HG03571 (cell line): ENCODE data around the gene GRB10.

ENCODE experiments used
- ATAC-seq: cut with Tn5 transposase; IDR thresholded peaks from one replicate; pipeline ENCODE4 v1.9.1; 2021; ENCODE audit not compliant: unreplicated experiment

GRB10 gene

DNA sequence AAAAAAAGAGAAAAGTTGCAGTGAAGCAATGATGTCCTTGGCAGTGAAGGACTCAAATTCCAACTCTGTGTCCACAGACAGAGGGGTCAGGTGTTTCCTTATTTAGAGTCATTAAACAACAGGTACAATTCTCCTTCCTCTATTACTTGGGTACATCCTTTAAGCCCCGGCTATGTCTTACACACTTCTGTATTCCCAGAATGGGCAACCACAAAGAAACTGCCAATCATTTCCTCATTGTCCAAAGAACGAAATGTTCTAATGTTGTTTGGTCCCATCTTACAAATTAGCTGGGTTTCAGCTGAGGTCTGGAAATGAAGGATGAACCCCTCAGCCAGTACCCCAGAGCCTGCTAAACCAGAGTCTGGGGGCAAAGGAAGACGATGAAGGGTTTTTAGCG lies 59.5 kb downstream of the GRB10 start:
- ATAC-seq, result no peak

DNA sequence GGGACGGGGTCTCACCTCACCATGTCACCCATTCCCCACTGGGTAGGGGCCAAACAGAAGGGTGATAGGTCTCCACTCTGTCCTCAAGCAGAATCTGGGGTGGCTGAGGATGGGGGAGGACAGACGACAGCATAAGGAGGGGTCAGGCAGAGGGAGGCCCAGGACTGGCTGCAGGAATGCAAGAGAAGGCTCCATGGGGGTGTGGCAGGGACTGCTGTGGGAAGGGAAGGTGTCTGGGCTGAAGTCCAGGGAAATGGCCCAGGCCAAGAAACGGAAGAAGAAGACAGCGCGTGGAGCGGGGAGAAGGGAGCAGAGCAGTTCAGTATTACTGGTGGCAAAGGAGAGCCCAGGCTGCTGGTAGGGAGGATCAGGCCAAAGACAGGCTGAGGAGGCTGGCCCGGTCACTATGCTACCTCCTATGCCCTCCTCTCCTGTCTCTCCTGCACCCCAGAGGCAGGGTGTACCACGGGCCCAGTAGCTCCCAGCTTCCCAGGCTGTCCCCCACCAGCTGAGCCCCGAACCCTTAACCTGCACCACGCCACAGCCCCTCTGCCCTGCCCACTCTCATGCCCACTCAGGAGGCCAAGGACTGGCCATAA lies 60.9 kb downstream of the GRB10 start:
- no peak for ATAC-seq

DNA sequence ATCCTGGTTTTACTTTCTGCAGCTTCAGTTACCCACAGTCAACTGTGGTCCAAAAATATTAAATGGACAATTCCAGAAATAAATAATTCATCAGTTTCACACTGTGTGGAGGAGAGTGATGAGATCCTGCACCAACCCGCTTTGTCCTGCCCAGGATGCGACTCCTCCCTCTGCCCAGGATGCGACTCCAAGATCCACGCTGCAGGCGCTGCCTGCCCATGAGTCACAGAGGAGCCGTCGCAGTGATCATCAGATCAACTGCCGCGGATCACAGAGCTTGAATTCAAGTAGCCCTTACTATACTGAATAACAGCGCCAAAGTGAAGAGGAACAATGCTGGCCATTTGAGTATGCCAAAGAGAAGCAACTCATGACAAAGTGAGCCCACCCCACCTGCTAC lies 61.5 kb downstream of the GRB10 start:
- ATAC-seq, result no peak

DNA sequence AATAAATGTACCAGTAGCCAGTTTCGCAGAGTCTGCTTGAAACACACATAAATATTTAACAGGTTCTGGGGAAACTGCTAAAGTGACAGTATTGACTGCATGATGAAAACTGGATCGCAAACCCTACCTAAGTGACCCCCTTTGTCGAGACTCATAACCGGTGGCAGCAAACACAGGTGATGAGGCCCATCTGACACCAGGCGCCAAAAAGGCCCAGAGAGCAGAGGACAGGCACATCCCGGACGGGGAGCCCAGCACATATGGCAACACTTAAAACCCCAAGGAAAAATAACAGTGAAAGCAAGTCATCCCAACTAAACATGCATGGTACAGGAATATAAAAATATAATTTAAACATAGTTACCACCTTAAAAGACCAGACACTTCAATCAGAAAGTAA lies 62.4 kb downstream of the GRB10 start:
- no peak for ATAC-seq

DNA sequence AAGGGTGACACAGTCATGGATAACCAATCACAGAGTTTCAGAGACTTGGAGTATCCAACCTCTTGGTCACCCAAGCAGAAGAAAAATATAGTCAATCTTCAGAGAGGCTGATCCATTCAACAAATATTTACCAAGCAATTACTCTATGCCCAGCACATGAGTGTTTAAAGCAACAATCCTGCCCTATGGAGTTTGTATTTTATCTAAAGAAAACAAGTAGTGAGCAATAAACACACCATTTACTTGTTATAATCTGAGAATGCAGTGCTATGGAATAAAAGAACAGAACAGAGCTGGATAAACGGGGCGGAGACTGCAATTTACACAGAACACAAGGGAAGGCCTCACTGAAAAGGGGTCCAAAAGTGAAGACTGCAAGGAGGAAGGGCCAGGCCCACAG lies 63.8 kb downstream of the GRB10 start:
- no peak for ATAC-seq

DNA sequence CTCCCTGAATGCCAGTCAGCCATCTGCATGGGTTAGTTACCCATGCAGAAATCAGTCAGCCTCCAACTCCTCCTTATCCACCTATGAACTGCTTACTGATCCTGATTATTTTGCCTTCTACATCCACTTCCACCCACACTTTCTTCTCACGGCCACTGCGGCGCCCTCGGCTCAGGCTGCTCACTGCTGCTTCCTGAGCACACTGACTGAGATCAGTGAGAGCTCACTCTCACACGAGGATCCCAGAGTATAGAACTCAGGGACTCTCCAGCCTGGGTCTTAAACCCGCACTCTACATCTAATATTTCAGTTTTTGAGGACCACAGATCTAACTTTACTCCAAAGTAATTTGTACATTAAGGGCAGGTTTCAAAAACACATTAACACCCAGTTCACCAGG lies 64.4 kb downstream of the GRB10 start:
- no peak for ATAC-seq

DNA sequence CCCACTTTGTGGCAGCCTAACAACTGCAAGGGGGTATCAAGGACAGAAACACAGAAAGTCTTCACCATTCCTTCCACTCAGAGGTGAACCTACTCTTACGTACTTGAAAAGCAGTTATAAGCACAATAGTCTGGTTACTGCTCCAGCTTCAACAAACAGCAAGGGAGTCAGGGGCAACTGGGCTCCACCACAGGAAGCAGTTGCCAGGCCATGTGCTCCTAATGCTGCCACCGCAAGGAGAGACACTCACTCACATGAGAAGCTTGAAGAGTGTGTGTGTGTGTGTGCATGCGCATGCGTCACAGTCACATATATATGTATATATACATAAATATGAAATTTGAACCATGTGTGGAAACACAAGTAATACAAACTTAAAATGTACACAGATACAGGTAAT lies 65.5 kb downstream of the GRB10 start:
- ATAC-seq, result no peak

DNA sequence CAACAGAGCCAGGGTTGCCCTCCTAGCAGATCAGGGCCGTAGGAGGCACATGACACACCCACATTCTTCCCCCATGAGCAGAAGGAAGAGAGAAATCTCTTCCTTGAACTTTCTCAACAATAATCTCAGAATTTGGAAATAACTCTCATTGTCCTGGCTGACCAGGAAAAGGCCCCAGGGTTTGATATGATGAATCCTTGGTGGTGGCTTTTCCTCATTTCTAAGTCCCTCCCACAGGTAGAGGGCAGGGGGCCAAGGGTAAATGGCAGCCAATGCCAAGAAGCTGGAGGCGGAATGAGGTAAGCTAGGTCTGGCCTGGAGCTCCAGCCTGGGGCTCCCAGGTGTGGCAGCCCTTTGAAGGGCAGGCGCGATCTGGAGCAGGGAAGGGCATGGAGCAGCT lies 67.8 kb downstream of the GRB10 start:
- no peak for ATAC-seq

DNA sequence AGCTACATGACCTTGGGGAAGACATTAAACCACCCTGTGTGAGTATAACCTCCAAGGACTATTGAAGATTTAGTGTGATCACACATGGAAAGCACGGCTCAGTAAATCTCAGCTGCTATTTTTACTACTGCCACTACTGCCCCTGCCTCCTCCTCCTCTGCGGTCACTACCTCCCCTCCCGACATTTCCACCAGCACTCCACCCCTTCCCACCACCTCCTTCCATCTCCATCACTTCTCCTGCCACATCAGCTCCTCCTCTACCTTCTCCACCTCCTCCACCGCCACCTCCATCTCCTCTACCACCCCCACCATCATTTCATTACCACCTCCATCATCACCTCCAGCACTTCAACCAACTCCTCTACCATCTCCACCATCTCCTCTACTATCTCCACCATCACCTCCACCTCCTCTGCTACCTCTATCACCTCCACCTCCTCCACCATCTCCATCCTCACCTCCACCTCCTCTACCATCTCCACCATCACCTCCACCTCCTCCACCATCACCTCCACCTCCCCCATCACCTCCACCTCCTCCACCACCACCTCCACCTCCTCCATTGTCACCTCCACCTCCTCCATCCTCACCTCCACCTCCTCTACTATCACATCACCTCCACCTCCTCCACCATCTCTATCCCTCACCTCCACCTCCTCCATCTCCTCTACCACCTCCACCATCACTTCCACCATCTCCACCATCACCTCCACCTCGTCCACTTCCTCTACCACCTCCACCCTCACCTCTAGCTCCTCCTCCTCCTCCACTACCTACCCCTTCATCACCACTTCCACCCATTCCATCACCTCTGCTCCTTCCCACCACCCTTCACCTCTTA lies 69.4 kb downstream of the GRB10 start:
- no peak for ATAC-seq

DNA sequence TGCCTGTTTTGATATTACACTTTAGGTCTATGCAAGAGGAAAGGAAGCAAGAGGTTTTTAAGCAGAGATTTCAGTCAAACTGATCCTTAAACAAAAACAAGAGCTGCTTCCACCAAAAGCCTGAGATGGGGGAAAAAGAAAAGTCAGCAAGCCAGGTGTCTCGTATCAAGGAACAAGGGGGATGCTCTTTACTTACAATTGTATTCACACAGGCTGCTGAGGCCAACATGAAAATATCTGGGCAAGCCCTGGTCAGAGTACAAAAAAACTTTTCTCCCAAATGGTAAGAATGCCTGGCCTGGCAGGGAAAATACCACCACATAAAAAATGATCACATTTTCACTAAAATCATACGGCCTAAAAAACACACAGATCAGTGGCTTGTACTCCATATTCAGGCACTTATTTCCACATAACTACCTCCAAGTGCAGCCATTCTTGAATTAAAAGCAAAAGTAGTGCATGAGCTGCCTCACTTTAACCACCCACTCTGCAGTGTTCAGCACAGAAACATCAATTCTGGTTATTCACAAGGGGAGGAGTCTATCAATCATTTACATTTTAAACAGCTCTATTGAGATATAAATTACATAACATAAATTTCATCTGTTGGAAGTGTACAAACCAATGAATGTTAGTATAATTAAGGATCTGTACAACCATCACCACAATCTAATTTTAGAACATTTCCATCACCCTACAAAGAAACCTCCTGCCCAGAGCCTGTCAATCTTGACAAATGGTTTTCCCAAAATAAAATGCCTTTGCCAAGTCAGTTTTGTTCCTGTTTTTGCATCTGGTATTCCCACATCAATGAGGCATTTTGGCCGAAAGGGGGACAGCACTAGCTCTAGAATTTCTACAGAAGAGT lies 70.2 kb downstream of the GRB10 start:
- ATAC-seq, result no peak

DNA sequence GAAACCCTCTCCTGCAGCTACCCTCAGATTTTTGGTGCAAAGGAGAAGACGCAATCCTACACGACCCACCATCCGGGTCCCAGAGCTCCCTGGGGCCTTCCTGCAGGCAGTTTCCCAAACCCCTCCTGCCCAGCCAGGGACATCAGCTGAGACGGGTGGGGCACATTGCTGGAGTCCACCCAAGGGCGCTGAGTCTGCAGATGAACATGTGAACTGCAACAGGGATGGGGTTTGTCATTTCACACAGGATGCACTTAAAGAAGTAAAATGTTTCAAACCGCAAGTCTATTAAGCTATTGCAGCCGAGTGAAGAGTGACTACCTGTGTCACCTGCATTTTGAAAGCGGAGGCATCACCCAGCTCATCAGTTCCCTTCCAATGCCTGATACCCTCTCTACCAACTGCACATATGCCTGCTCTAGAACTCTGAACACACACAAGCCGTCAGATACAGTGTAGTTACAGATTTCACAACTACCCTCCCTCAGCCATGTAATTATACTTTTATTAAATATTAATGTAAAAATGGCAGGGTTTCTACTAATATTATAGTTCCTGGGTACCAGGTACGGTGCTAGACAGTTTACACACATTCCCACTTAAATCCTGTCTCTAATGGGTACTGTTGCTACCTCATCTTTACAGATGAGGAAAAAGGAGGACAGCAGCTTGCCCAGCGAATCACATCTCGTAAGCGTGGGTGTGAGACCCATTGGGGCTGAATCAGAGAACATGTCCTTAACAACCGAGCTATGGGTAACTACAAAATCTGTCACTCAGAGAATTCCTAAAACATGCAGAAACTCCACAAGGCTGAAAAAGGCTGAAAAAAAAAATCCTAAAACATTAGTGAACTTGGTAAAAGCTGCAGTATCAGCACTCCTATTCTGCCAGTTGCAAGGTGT lies 71.2 kb downstream of the GRB10 start:
- no peak for ATAC-seq

DNA sequence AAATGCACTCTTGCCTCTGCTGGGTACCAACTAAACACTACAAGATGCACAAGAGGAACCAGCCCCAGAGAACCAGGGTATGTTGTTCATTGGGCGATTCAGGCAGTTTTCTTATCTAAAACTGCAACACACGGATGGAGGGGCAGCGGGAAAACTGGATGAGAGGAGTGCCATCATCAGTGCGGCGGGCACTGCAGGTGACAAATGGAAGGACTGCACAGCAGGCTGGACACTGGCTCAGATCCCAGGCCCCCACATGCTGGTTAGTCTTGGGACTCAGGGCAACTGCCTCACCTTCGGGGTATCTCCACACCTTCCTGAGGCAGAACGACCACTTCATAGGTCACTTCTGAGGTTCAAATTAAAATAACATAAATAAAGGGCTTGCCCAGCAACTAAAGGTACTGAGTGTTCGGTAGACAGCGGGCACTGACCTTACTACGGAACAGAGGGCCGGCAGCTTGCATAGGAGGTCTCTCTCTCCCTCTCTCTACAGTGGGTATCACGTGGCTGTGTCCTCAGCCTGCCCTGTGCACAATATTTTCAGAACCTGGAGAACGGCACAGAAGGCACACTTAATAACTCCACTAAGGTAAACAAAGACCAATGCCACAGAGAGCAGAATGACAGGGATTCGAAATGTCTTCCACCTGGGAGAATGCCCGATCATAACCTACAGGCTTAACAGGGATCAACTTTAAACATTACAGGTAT lies 72.1 kb downstream of the GRB10 start:
- ATAC-seq, result no peak

DNA sequence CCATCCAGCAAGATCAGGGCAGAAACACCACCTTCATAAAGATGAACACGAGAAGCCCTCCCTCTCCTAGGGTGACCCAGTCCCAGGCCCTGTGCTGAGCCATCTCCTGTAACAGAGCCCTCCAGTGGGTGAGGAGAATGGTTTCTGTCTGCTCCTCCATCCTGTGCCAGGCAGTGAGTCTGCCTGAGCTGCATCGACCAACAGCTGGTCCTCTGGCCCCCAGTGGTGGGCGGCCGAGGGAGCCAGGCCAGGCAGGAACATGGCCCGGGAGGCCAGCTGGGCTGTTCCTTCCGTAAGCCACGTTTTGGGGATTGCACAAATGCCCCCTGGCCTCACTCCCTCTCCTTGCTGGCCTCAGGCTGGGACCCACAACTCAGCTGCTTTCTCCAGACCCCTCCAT lies 73.5 kb downstream of the GRB10 start:
- no peak for ATAC-seq

DNA sequence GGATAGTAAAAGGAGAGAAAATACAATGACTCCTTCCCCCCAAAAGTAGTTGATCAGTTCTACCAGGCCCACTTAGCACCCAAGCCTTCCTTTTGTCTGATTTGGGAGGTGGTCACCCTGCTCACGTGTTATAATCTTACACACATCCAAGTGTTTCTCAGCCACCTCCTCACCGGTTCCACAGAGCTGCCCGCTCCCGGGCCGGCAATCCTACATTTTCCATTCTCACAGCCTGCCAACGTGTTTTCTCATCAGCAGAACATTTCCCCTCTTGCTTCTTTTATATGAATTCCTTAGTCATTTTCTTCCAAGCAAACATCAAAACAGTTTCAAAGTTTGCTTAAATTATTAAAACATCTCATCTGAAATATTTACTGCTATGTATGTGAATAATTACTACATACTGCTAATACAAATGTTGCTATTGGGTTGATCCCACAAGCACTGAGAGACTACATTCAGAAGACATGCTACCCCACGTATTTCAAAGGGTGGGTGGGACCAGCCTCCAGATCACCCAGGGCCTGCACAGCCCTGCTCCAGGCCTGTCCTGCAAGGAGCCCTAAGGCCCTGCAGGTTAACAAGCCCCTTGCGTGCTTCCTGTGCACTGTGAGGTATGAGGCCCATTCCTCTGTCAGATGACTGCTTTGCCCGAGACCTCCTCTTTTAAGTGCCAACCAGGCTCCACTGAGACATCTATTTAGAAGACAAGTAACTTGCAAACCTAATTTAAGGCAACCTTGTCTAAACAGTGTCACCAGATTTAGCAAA lies 75.3 kb downstream of the GRB10 start:
- ATAC-seq, result no peak

DNA sequence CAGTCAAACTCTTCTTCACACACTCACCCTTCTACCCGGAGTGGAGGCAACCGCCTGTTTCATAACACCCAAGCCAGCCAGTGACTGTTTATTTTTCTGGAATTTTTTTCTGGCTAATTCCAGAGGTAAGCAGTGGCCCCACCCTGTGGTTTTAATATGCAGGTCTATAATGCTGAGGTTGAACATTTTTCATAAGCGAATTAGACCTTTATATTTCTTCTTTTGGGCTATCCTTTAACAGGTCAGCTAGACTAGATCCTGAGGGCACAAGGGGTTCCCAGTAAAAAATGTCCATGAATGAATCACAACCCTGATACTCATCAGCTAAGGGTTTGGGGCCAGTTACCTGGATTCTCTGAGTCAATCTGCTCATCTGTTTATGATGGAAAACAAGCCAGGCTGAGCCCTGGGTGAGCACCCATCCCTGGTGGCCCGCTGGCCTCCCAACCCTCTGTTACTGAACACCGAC lies 76.2 kb downstream of the GRB10 start:
- no peak for ATAC-seq

DNA sequence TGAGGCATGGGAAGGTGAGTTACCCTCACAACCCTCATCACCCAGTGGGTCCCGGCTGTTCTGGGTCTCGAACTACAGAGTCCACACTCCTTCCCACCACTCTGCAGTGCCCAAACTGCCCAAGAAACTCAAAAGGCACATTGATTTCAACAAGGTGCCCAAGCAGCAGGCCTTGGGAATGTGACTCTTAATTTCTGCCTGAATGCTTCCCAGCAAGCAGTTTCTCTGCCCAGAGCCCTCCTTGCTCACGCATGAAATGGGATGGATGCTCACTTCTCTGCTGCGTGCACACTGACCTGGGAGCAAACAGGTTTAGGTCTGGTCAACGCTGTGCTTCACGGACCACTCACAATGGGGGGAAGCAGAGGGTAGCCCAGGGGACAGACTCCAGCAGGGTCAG lies 77.9 kb downstream of the GRB10 start:
- no peak for ATAC-seq

DNA sequence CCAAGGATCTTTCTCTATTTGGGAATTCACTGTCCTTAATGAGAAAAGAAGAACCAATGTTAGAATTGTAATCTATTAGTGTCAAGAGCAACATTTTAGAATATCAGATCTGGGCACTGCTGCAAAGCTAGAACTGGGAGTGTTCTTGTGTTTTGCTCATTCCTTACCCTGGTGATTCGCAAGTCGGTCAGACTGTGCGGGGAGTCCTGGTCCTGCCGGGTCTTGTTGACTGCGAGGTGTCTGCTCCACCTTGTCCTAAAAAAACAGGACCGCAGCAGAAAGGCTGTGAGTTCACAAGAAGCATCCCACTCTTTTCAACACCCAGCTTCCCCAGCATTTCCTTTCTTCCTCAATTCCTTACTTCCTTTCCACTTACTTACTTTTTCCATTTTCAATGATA lies 79.0 kb downstream of the GRB10 start:
- no peak for ATAC-seq

DNA sequence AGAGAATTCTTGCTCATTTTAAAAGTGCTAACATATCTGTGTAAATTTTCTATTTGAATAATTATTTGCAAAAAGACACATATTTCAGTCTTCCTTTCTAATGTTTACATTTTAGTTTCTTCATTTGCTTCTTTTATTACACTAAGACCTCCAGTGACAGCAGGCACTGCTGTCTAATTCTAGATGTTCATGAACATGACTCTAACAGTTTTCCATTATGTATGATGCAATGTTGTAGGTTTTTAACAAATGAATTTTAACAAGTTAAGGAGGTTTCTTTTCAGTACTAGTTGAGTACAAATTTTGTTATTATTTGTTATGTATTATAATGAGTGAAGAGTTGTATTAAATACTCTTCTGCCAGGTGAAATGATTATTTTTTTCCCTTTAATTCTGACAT lies 83.6 kb downstream of the GRB10 start:
- ATAC-seq, result no peak

DNA sequence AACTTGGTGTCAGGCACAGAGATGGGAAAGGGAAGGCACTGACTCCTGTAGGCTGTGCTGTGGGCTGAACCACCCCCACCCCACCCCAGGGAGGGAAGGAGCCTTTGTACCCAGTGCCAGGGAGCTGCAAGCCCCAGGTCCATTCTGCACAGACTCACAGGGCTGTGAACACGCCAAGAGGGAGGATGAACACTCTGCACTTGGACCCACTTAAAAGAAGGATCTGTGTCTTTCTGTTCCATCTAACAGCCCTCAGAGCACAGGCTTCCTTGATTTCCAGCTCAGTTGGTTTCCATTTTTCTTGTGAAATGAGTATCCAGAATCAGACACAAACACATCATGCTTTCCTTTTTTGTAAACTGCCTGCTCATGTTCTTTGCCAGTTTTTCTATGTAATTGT lies 84.9 kb downstream of the GRB10 start:
- no peak for ATAC-seq
